Loucy (cell line): ENCODE data around the gene CTSE.

Experiments used
- CTCF ChIP-seq: fragments of 200-600 bp; sonication (generic); conservative IDR thresholded peaks from 2 replicates; pipeline ENCODE4 v1.5.1; 2014; ENCODE audit warnings: mild to moderate bottlenecking, antibody characterized with exemption, low read length
- EZH2phosphoT487 ChIP-seq: fragments of 200-600 bp; IDR thresholded peaks from 2 replicates; pipeline ENCODE4 v1.6.1; 2018; ENCODE audit warnings: antibody characterized with exemption, mild to moderate bottlenecking, moderate library complexity, borderline replicate concordance

GRCh38 chr1:206040328-206040727 is 16.6 kb upstream of the CTSE start:
- TF ChIP-seq CTCF (no peak), EZH2phosphoT487 (no peak)
